Heart right ventricle (tissue), 16 donors: Measurements from ENCODE around the gene AACS. TPM values are rescaled to one million over a fixed set of nuclear protein-coding genes. Genes with fewer than 3 reads are reported as not detected.

Source experiments
- ATAC-seq, 8 donors: fragments of 200-7000 bp; cut with Tn5 transposase; one replicate each; pipeline ENCODE4 v1.9.1; 2020; ENCODE audit warnings: mild to moderate bottlenecking in 8 of 8, moderate library complexity in 8 of 8, moderate number of reproducible peaks in 1 of 8
- DNase-seq, 2 donors: peaks; one replicate each; pipeline ENCODE4 v3.0.0-alpha.2; 2020
- H3K27ac ChIP-seq, 10 donors: fragments of 200-600 bp; sonication (generic) in 2 of 10; one replicate each; pipeline versions ENCODE4 v1.5.0 to v1.8.0; 2020 to 2022; ENCODE audit warnings: mild to moderate bottlenecking in 3 of 10
- H3K27me3 ChIP-seq, 7 donors: fragments of 200-600 bp; one replicate each; pipeline ENCODE4 v1.8.0; 2021 to 2022; ENCODE audit warnings: mild to moderate bottlenecking in 2 of 7
- H3K36me3 ChIP-seq, 9 donors: fragments of 200-600 bp; sonication (generic) in 1 of 9; one replicate each; pipeline versions ENCODE4 v1.5.0 to v1.8.0; 2020 to 2022; ENCODE audit warnings: mild to moderate bottlenecking in 2 of 9
- H3K4me1 ChIP-seq, 9 donors: fragments of 200-600 bp; sonication (generic) in 1 of 9; one replicate each; pipeline versions ENCODE4 v1.5.0 to v1.8.0; 2020 to 2022; ENCODE audit warnings: mild to moderate bottlenecking in 4 of 9
- H3K4me3 ChIP-seq, 10 donors: fragments of 200-600 bp; sonication (generic) in 2 of 10; one replicate each; pipeline versions ENCODE4 v1.5.0 to v1.8.0; 2020 to 2022; ENCODE audit warnings: mild to moderate bottlenecking in 7 of 10, moderate library complexity in 2 of 10
- H3K9me3 ChIP-seq, 11 donors: fragments of 200-600 bp in 10 of 11; sonication (generic) in 2 of 11; one replicate each; pipeline versions ENCODE4 v1.5.0 to v1.8.0; 2013 to 2022; ENCODE audit warnings: mild to moderate bottlenecking in 2 of 11, control low read depth in 1 of 11, moderate library complexity in 1 of 11
- CTCF ChIP-seq, 9 donors: fragments of 200-600 bp; sonication (generic) in 2 of 9; IDR thresholded peaks; one replicate each; pipeline versions ENCODE4 v1.5.0 to v1.8.0; 2021 to 2022; ENCODE audit warnings: antibody characterized with exemption in 9 of 9, mild to moderate bottlenecking in 5 of 9, moderate library complexity in 1 of 9
- WGBS, 2 donors: extraction: QIAGEN DNeasy Blood & Tissue Kit; methylation state at CpG; one replicate each; pipeline ENCODE4 v1.1.7; 2013; ENCODE audit warnings: inconsistent platforms in 1 of 2; 5-methylcytosine and 5-hydroxymethylcytosine counted together
- intact Hi-C, 10 donors: fragments of 100-400 bp; cut with DNase I; formaldehyde crosslinking; loops; one replicate each; pipeline versions ENCODE4 v1.11.1 to v1.14.2; 2022
- polyA plus RNA-seq, 2 donors: library from polyadenylated mRNA; stranded (reverse); fragments of 200-250 nt; gene quantifications; one replicate each; pipeline ENCODE4 v1.2.3, GENCODE V29; 2013
- total RNA-seq, 10 donors: library from RNA; stranded (reverse); fragmentation: NEBNext Ultra II Directional in 3 of 10; extraction: Animal tissue kit (Norgen Biotek cat#: 25700) in 3 of 10; gene quantifications; one replicate each; pipeline versions ENCODE4 v1.2.1 to v1.2.4, GENCODE V29; 2021 to 2023
- donor health status: Arrhythmogenic right ventricular cardiomyopathy.
- donor health status: ischemic (EF 13 %, LVEDD 7.1; RV severe dilation, severe dysfunction).
- donor health status: healthy with polysubstance abuse.
- donor health status: DM: no; HTN: yes; CAD: no.
- donor health status: DM: no; HTN: no; CAD: no.
- donor health status: ischemic (EF 25% LVEDD 6.9; RV normal size, moderate dysfunction).
- donor health status: ischemic (EF 25% LVEDD 5.7; RV mildly dilated, moderate dysfunction).
- donor health status: healthy.
- donor health status: DM: yes; HTN: yes; CAD: no.
- donor health status: Ischemic cardiomyopathy.
- donor health status: ischemic (EF 35%, LVEDD 5.7; RV mildly dilated, moderate dysfunction).
- donor health status: nonischemic (EF 11% LVEDD 7.7; RV severe dilation, severe dysfunction).
- donor health status: DM: yes; HTN: yes; CAD: no.
- donor health status: PGD.
- donor health status: ischemic (EF 29% LVEDD 5.4; RV normal size, mild dysfunction).
- donor health status: nonischemic (EF 23%, LVEDD 6.1; RV moderate dilation, normal function).

The AACS gene
- total and polyA plus RNA-seq, 12 donors, result 8.5 to 19.4 (median 12.1) TPM

GRCh38 chr12:125131958-125132357 is 66.7 kb downstream of the AACS start:
- intact Hi-C loops, result no loop called here
- Histone ChIP-seq H3K27me3 (no peaks in the 10 kb centered on the region), H3K27ac (no peak overlapping the region), H3K36me3 (peaks cover 0 to 57% (median 0%) of the 10 kb centered on the region in 9 donors), H3K4me3 (no peak overlapping the region), H3K4me1 (peaks cover 0 to 19% (median 4%) of the 10 kb centered on the region in 9 donors), H3K9me3 (no peaks in the 10 kb centered on the region)
- DNase-seq (no peak), ATAC-seq (no peak)
- TF ChIP-seq CTCF (IDR thresholded peaks at IDR 0.05), result no peak
- 86 to 91% methylated on average over 8 of the region's 8 CpGs for WGBS, 2 donors

GRCh38 chr12:125132698-125133400 is 67.6 kb downstream of the AACS start:
- ATAC-seq (no peak), DNase-seq (no peak)
- Histone ChIP-seq H3K27ac (no peak overlapping the region), H3K4me3 (no peak overlapping the region), H3K36me3 (peaks cover 0 to 63% (median 0%) of the 10 kb centered on the region in 9 donors), H3K4me1 (peaks cover 0 to 19% (median 4%) of the 10 kb centered on the region in 9 donors), H3K9me3 (no peaks in the 10 kb centered on the region), H3K27me3 (no peaks in the 10 kb centered on the region)
- intact Hi-C loops, result no loop called here
- 90 to 93% methylated on average over 16 of the region's 16 CpGs for WGBS, 2 donors
- no peak for TF ChIP-seq CTCF (IDR thresholded peaks at IDR 0.05)

GRCh38 chr12:125133616-125134015 is 68.4 kb downstream of the AACS start:
- Histone ChIP-seq H3K4me3 (no peak overlapping the region), H3K27me3 (no peaks in the 10 kb centered on the region), H3K4me1 (peaks cover 0 to 16% (median 1%) of the 10 kb centered on the region in 9 donors), H3K9me3 (no peaks in the 10 kb centered on the region), H3K36me3 (peaks cover 0 to 61% (median 0%) of the 10 kb centered on the region in 9 donors), H3K27ac (no peak overlapping the region)
- no peak for TF ChIP-seq CTCF (IDR thresholded peaks at IDR 0.05)
- ATAC-seq (no peak), DNase-seq (no peak)
- intact Hi-C loops, result no loop called here
- 95 to 98% methylated on average over 12 of the region's 12 CpGs for WGBS, 2 donors

GRCh38 chr12:125134576-125134975 is 69.3 kb downstream of the AACS start:
- 91% methylated on average over 13 to 14 of the region's 14 CpGs for WGBS, 2 donors
- no peak for TF ChIP-seq CTCF (IDR thresholded peaks at IDR 0.05)
- H3K4me3 ChIP-seq, result no peak overlapping the region
- peaks cover 0 to 51% (median 0%) of the 10 kb centered on the region in 9 donors for H3K36me3 ChIP-seq
- H3K27ac ChIP-seq, result no peak overlapping the region
- H3K4me1 ChIP-seq, result peaks cover 0 to 6% (median 0%) of the 10 kb centered on the region in 9 donors
- DNase-seq (no peak), ATAC-seq (no peak)
- no peaks in the 10 kb centered on the region for H3K27me3 ChIP-seq
- H3K9me3 ChIP-seq, result no peaks in the 10 kb centered on the region
- intact Hi-C loops, result no loop called here
